ENCODE data around the gene NCKAP1. TPM values are rescaled to one million over a fixed set of nuclear protein-coding genes. Genes with fewer than 3 reads are reported as not detected.

NCKAP1 gene
- total RNA-seq, 1 experiment from 2014 or later = 112 TPM

DNA sequence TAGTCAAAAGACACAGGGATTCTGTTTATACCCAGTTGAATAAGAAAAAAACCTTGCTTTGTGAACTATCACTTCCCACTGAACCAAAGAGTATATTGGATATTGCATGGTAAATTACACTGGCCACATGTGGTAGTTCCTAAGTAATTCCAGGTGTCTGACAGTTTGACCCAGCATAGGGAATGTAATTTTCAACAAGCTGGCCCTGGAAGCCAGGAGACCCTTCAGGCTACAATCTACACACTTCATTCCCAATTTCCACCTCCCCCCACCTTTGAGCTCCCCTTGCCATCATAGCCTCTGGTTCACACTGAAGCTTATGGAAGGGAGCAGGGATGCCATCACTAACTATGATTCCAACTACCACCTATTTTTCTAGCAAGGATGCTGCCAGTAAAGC lies 174.6 kb downstream of the NCKAP1 start:
- Mint-ChIP-seq H3K4me1 (peaks cover 25 to 28% of the 10 kb centered on the region in 2 experiments), H3K9me3 (no peaks in the 10 kb centered on the region), H3K27ac (no peak overlapping the region), H3K36me3 (ENCODE audit: insufficient read depth in 1 of 3, low read depth in 3 of 3) (no peaks in the 10 kb centered on the region; a peak in 1 of 7 replicates), H3K4me3 (no peak overlapping the region), H3K27me3 (ENCODE audit: low read depth) (peaks cover 44% of the 10 kb centered on the region)
- DNase-seq = no peak
- Histone ChIP-seq H3K14ac (ENCODE audit: insufficient read depth, low read length) (no peak overlapping the region), H2BK15ac (ENCODE audit: low read depth, low read length) (no peak overlapping the region), H3K4me1 (ENCODE audit: insufficient read depth, low read length) (no peaks in the 10 kb centered on the region), H4K8ac (replicated peaks; ENCODE audit: insufficient read length, low read depth, low read length) (no peak overlapping the region), H4K91ac (ENCODE audit: insufficient read length, low read depth, low read length) (no peak overlapping the region), H3K79me2 (ENCODE audit: insufficient read depth, low read length) (no peaks in the 10 kb centered on the region), H3K4ac (ENCODE audit: low read depth, low read length) (no peak overlapping the region), H3T11ph (ENCODE audit: low read length) (no peak overlapping the region), H2BK20ac (ENCODE audit: low read depth, low read length, poor library complexity, severe bottlenecking) (no peak overlapping the region), H3K79me1 (ENCODE audit: insufficient read depth, low read depth, low read length, poor library complexity, severe bottlenecking) (no peaks in the 10 kb centered on the region), H3K56ac (ENCODE audit: insufficient read length, low read depth, low read length) (no peak overlapping the region), H2BK120ac (ENCODE audit: low read depth, low read length, poor library complexity, severe bottlenecking) (no peak overlapping the region), H3K27me3 (ENCODE audit: insufficient read depth, low read length) (peaks cover 3% of the 10 kb centered on the region; the same call in 1 of the 2 replicates), H2AK5ac (ENCODE audit: insufficient read length, low read length) (no peak overlapping the region), H3K9ac (ENCODE audit: extremely low read depth, insufficient read length, low read length) (no peak overlapping the region), H4K5ac (ENCODE audit: insufficient read length, low read depth, low read length) (no peak overlapping the region), H3K4me2 (ENCODE audit: insufficient read depth, insufficient read length, low read length) (no peak overlapping the region), H3K9me3 (ENCODE audit: control insufficient read depth, low read depth, low read length) (no peaks in the 10 kb centered on the region), H3K27ac (ENCODE audit: insufficient read length, low read depth, low read length) (no peak overlapping the region), H2BK12ac (ENCODE audit: insufficient read length, low read depth, low read length) (no peak overlapping the region), H3K18ac (ENCODE audit: insufficient read length, low read depth, low read length) (no peak overlapping the region), H2AFZ (ENCODE audit: low read length) (no peak overlapping the region), H3K23ac (ENCODE audit: insufficient read length, low read depth, low read length) (no peak overlapping the region), H4K20me1 (ENCODE audit: control insufficient read depth, insufficient read depth, insufficient read length) (no peaks in the 10 kb centered on the region), H3K23me2 (ENCODE audit: insufficient read length, low read depth, low read length, poor library complexity, severe bottlenecking) (peaks cover 19% of the 10 kb centered on the region), H2BK5ac (ENCODE audit: insufficient read length, low read length) (no peak overlapping the region)
- TF ChIP-seq CTCF (conservative IDR thresholded peaks at IDR 0.05) = no peak

Measured in H9 (cell line).